ENCODE data around the gene EGFR. TPM values are rescaled to one million over a fixed set of nuclear protein-coding genes. Genes with fewer than 3 reads are reported as not detected.
A peak's percentile ranks its signal among the peaks of the same experiment; 100 is the strongest.

Gene EGFR
- total RNA-seq, 6 experiments from 2014 or later: 59.3 to 127 (median 93.7) TPM

DNA sequence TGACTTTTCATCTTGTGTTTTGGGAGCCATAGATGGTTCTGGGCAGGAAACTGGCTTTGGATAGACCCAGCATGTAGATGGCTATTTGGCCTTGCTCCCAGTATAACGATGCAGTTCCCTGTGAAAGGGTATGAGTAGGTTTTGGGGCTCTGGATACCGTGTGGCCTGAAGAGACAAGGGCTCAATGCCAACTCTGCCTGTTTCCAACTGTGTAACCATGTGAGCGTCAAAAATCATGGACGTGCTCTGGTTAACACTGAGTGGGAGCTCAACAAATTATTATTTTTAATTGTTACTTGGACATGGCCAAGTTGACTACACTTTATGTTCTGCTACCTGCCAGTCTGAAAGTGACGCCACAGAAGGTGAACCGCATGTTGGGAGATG lies 41.8 kb downstream of the EGFR start:
- WGBS (ENCODE audit: insufficient coverage, low coverage, low lambda C conversion rate, missing lambda C conversion rate): 71% methylated on average over 6 of the region's 6 CpGs

DNA sequence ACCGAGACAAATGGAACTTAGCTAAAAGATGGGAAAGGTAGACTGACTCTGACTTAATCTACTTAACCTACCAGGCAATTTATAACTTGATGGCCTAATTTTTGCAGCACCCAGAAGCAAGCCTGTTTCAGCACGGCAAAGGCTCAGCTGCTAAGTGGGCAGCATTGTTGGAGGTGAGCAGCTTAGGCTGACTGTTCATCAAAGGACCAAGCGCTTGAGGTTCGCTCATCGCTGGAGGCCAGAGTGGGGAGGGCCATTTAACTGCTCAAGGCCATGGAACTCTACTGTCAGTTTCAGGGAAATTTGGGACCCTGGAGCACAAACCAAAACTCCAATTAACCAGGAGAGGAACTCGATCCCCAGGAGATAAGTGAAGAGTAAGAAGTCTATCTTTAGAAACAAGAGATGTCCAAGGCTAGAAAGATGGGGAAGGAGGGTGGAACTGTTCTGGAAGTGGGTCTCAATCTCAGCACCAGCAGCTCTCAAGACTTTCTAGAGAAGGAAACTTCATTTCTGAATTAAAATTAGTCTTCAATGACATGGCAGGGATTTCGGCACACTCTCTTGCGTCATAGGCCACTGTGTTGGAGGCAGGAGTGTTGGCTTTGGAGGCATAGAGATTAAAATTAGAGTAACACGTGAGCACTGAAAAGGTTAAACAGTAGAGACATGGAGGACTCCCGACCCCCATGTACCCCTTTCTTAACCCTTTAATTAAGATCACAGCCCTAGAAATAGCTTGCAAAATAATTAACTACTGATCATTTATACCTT lies 43.1 kb downstream of the EGFR start:
- TF ChIP-seq POLR2A (IDR thresholded peaks at IDR 0.05) (no peak), CTCF (IDR thresholded peaks at IDR 0.05) (no peak)
- H3K27ac ChIP-seq: peak overlapping the region in 1 of 3 donors; percentile 6
- intact Hi-C loops (cut with DNase I): no loop called here

More for the DNA sequence above, 41.8 kb downstream of the EGFR start:
- no peaks in the 10 kb centered on the region for H3K36me3 ChIP-seq
- no peaks in the 10 kb centered on the region for H3K9me3 ChIP-seq
- peaks cover 0 to 25% (median 5%) of the 10 kb centered on the region in 4 donors for H3K4me1 ChIP-seq
- intact Hi-C loops (cut with DNase I): no loop called here
- H3K4me3 ChIP-seq: no peak overlapping the region
- DNase-seq (no peak), ATAC-seq (no peak)
- H3K27me3 ChIP-seq: no peaks in the 10 kb centered on the region
- TF ChIP-seq POLR2A (IDR thresholded peaks at IDR 0.05) (no peak), CTCF (IDR thresholded peaks at IDR 0.05) (no peak)
- H3K27ac ChIP-seq: peak overlapping the region in 1 of 3 donors; percentile 13

DNA sequence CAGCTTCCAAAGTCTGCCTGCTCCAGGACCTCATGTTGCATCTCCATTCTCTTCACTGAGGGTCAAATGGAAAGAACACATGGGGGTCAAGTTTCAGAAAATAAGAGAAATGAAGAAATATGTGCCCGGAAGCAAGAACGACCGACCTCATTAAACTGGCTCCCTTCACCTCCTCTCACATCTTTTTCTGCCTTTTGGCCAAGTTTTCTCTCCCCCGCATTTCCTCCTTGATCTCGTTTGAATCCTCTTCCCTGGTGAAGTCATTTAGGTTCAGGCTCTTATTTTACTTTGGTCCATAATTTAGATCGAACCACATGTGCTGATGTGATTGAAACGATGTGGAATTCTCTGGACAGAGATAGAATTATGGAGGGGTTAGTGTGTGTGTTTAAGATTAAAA lies 44.2 kb downstream of the EGFR start:
- WGBS (ENCODE audit: insufficient coverage, low coverage, low lambda C conversion rate, missing lambda C conversion rate): 82% methylated on average over 7 of the region's 7 CpGs
- ATAC-seq: no peak

More for the DNA sequence above, 43.1 kb downstream of the EGFR start:
- Histone ChIP-seq H3K27me3 (no peaks in the 10 kb centered on the region), H3K9me3 (no peaks in the 10 kb centered on the region), H3K36me3 (no peaks in the 10 kb centered on the region), H3K4me1 (peaks cover 0 to 24% (median 3%) of the 10 kb centered on the region in 4 donors), H3K4me3 (no peak overlapping the region)
- ATAC-seq (no peak), DNase-seq (no peak)
- WGBS (ENCODE audit: insufficient coverage, low coverage, low lambda C conversion rate, missing lambda C conversion rate): 54% methylated on average over 6 of the region's 10 CpGs

GRCh38 chr7:55063633-55064032 lies 44.8 kb downstream of the EGFR start:
- no peak overlapping the region for H3K27ac ChIP-seq
- WGBS (ENCODE audit: insufficient coverage, low coverage, low lambda C conversion rate, missing lambda C conversion rate): 84% methylated on average over 5 of the region's 5 CpGs
- H3K9me3 ChIP-seq: no peaks in the 10 kb centered on the region
- DNase-seq: no peak
- no peak for TF ChIP-seq POLR2A (IDR thresholded peaks at IDR 0.05)
- no peak for TF ChIP-seq CTCF (IDR thresholded peaks at IDR 0.05)
- peaks cover 0 to 20% (median 2%) of the 10 kb centered on the region in 4 donors for H3K4me1 ChIP-seq
- no peaks in the 10 kb centered on the region for H3K27me3 ChIP-seq
- H3K36me3 ChIP-seq: no peaks in the 10 kb centered on the region
- H3K4me3 ChIP-seq: no peak overlapping the region
- ATAC-seq: no peak
- intact Hi-C loops (cut with DNase I): no loop called here

More for the DNA sequence above, 44.2 kb downstream of the EGFR start:
- intact Hi-C loops (cut with DNase I): no loop called here
- peaks cover 0 to 17% (median 0%) of the 10 kb centered on the region in 4 donors for H3K4me1 ChIP-seq
- H3K4me3 ChIP-seq: no peak overlapping the region
- TF ChIP-seq CTCF (IDR thresholded peaks at IDR 0.05) (no peak), POLR2A (IDR thresholded peaks at IDR 0.05) (no peak)
- no peak for DNase-seq
- H3K9me3 ChIP-seq: no peaks in the 10 kb centered on the region
- H3K27me3 ChIP-seq: no peaks in the 10 kb centered on the region
- H3K27ac ChIP-seq: no peak overlapping the region
- no peaks in the 10 kb centered on the region for H3K36me3 ChIP-seq

Measured in right lobe of liver (tissue), 6 donors.